Gastroesophageal sphincter (tissue), 3 donors: ENCODE results near the gene LGALS4.
"Not testable (repeated sequence)": the region's sequence is repeated elsewhere in the genome, so short reads cannot be mapped to it uniquely, and the experiment has no call there.

Experiments used
- CTCF ChIP-seq, 4 experiments: fragments of 200-600 bp in 2 of 4; fragments of 450-650 bp in 2 of 4; sonication (generic) in 1 of 4; IDR thresholded peaks; one replicate each; pipeline ENCODE4 v1.5.1; 2017 to 2019; ENCODE audit warnings: antibody characterized with exemption in 4 of 4, mild to moderate bottlenecking in 2 of 4, moderate library complexity in 2 of 4
- POLR2AphosphoS5 ChIP-seq: sonication (generic); formaldehyde crosslinking; IDR thresholded peaks from one replicate; pipeline ENCODE4 v1.6.1; 2017; ENCODE audit warnings: antibody characterized with exemption

DNA sequence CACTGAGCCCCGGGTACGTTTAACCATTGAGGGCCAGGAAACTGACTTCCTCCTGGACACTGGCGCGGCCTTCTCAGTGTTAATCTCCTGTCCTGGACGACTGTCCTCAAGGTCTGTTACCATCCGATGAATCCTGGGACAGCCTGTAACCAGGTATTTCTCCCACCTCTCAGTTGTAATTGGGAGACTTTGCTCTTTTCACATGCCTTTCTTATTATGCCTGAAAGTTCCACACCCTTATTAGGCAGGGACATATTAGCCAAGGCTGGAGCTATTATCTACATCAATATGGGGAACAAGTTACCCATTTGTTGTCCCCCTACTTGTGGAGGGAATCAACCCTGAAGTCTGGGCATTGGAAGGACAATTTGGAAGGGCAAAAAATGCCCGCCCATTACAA lies 13.2 kb upstream of the LGALS4 start:
- not testable (repeated sequence) for TF ChIP-seq CTCF (IDR thresholded peaks at IDR 0.05); POLR2AphosphoS5
